Right renal pelvis (tissue), 4 donors: Measurements from ENCODE around the gene KLRC4. TPM values are rescaled to one million over a fixed set of nuclear protein-coding genes. Genes with fewer than 3 reads are reported as not detected.
"Not testable (repeated sequence)": the region's sequence is repeated elsewhere in the genome, so short reads cannot be mapped to it uniquely, and the experiment has no call there.

ENCODE experiments used
- DNase-seq, 4 donors: peaks; one replicate each; pipeline ENCODE4 v3.0.0-alpha.2; 2013; ENCODE audit warnings: low read depth in 4 of 4, low spot score in 3 of 4, missing footprints in 1 of 4
- polyA plus RNA-seq, 4 donors: library from polyadenylated mRNA; unstranded; fragments of 120-200 nt; gene quantifications; one replicate each; pipeline ENCODE4 v1.2.1, GENCODE V29; 2013; ENCODE audit not compliant: insufficient read length in 4 of 4

KLRC4 gene
- polyA plus RNA-seq, 4 donors = 0.06 to 0.21 TPM; not detected in 2

GRCh38 chr12:10369557-10370415 lies 39.8 kb downstream of the KLRC4 start:
- no peak for DNase-seq

- no peak for DNase-seq
These were observed 41.1 kb downstream of the KLRC4 start for GRCh38 chr12:10368206-10369171.

GRCh38 chr12:10367714-10368113 lies 41.8 kb downstream of the KLRC4 start:
- DNase-seq = not testable (repeated sequence)

- DNase-seq = no peak
These were observed 42.7 kb downstream of the KLRC4 start for GRCh38 chr12:10366875-10367274.

- DNase-seq = no peak
These were observed 43.7 kb downstream of the KLRC4 start for GRCh38 chr12:10365696-10366405.

- DNase-seq = peak; percentile 81 to 87 (median 85)
These were observed 44.5 kb downstream of the KLRC4 start for GRCh38 chr12:10364815-10365622.

- DNase-seq = peak in 2 of 4 donors; percentile 52 to 61
These were observed 45.4 kb downstream of the KLRC4 start for GRCh38 chr12:10363914-10364814.

- DNase-seq = no peak
These were observed 46.0 kb downstream of the KLRC4 start for GRCh38 chr12:10363658-10363913.

GRCh38 chr12:10362828-10363657 lies 46.5 kb downstream of the KLRC4 start:
- no peak for DNase-seq

- DNase-seq = no peak
These were observed 47.2 kb downstream of the KLRC4 start for GRCh38 chr12:10362325-10362724.

- no peak for DNase-seq
These were observed 47.9 kb downstream of the KLRC4 start for GRCh38 chr12:10361622-10362021.

- no peak for DNase-seq
These were observed 48.5 kb downstream of the KLRC4 start for GRCh38 chr12:10361084-10361483.

GRCh38 chr12:10358969-10359368 lies 50.6 kb downstream of the KLRC4 start:
- DNase-seq = no peak

- DNase-seq = no peak
These were observed 51.4 kb downstream of the KLRC4 start for GRCh38 chr12:10358131-10358530.
